Measurements from ENCODE around the gene HSPA12B. TPM values are rescaled to one million over a fixed set of nuclear protein-coding genes. Genes with fewer than 3 reads are reported as not detected.

HSPA12B gene
- total RNA-seq, 2 donors from 2014 or later = 1.1 to 1.4 TPM

DNA sequence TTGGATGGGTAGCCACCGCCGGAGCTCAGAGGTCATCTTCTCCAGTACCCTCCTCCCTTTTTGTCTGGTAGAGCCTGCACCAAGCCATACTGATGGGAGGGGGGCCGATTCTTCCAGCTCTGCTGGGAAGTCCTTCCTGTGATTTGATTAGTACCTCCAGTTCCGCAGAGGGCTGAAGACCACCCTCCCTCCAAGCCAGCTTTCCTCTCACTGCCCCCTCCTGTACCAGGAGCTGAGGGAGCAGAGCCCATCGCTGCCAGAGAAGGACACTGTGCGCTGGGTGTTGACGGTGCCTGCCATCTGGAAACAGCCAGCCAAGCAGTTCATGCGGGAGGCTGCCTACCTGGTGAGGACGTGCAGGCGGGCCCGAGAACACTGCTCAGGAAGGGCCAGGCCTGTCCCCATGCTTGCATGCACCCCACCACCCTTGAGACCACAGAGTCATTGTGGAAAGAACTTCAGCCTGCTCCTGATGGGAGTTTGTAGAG lies 13.2 kb downstream of the HSPA12B start:
- Histone ChIP-seq H3K4me3 (ENCODE audit: low read length) (no peak overlapping the region), H3K9me3 (ENCODE audit: control insufficient read depth, low read length) (no peaks in the 10 kb centered on the region), H3K27me3 (ENCODE audit: control insufficient read depth, insufficient read depth, low read length, poor library complexity, severe bottlenecking) (peaks cover 46% of the 10 kb centered on the region), H3K36me3 (ENCODE audit: control insufficient read depth, insufficient read depth, low read length) (no peaks in the 10 kb centered on the region), H3K4me1 (ENCODE audit: control insufficient read depth, insufficient read depth, low read length) (no peaks in the 10 kb centered on the region), H3K27ac (ENCODE audit: low read depth, low read length) (no peak overlapping the region), H3K9ac (ENCODE audit: extremely low read depth, low read length, poor library complexity, severe bottlenecking) (no peak overlapping the region)
- H3K27ac Mint-ChIP-seq = no peak overlapping the region
- no peaks in the 10 kb centered on the region for H3K36me3 Mint-ChIP-seq (ENCODE audit: low read depth)
- peaks cover 2% of the 10 kb centered on the region for H3K4me1 Mint-ChIP-seq
- H3K27me3 Mint-ChIP-seq (ENCODE audit: insufficient read depth) = peaks cover 63% of the 10 kb centered on the region
- WGBS, 2 experiments (ENCODE audit: insufficient coverage in 1 of 2, insufficient read length in 1 of 2) = 85 to 90% methylated on average over 6 to 11 of the region's 11 CpGs
- no peaks in the 10 kb centered on the region for H3K9me3 Mint-ChIP-seq
- DNase-seq = no peak
- H3K4me3 Mint-ChIP-seq = peak overlapping the region; percentile 66
- TF ChIP-seq, protein P1, sequence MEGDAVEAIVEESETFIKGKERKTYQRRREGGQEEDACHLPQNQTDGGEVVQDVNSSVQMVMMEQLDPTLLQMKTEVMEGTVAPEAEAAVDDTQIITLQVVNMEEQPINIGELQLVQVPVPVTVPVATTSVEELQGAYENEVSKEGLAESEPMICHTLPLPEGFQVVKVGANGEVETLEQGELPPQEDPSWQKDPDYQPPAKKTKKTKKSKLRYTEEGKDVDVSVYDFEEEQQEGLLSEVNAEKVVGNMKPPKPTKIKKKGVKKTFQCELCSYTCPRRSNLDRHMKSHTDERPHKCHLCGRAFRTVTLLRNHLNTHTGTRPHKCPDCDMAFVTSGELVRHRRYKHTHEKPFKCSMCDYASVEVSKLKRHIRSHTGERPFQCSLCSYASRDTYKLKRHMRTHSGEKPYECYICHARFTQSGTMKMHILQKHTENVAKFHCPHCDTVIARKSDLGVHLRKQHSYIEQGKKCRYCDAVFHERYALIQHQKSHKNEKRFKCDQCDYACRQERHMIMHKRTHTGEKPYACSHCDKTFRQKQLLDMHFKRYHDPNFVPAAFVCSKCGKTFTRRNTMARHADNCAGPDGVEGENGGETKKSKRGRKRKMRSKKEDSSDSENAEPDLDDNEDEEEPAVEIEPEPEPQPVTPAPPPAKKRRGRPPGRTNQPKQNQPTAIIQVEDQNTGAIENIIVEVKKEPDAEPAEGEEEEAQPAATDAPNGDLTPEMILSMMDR (conservative IDR thresholded peaks at IDR 0.05) = no peak

DNA sequence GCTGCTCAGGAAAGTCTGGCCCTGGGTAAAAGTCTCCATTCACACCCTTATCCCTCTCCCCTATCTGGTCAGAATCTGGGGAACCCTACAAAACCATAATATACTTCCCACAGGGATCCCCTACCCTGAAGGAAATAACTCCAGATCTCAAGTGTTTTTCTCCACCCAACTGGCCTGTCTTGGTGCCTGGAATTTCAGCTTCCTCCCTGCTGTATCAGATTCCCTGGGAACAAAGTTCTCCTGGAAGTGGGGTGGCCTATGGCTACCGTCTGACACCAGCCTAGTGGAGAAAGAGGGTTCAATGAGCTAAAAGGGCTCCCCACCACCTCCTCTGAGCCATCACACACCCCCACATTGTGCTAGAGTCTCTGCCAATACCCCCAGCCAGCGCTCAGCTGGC lies 15.0 kb downstream of the HSPA12B start:
- no peak overlapping the region for H3K27ac Mint-ChIP-seq
- H3K27me3 ChIP-seq (ENCODE audit: control insufficient read depth, insufficient read depth, low read length, poor library complexity, severe bottlenecking) = peaks cover 63% of the 10 kb centered on the region
- peaks cover 81% of the 10 kb centered on the region for H3K27me3 Mint-ChIP-seq (ENCODE audit: insufficient read depth)

GRCh38 chr20:3748073-3748472 lies 15.6 kb downstream of the HSPA12B start:
- 91 to 95% methylated on average over 10 to 16 of the region's 16 CpGs for WGBS, 2 experiments (ENCODE audit: insufficient coverage in 1 of 2, insufficient read length in 1 of 2)
- Histone ChIP-seq H3K27ac (ENCODE audit: low read depth, low read length) (no peak overlapping the region), H3K36me3 (ENCODE audit: control insufficient read depth, insufficient read depth, low read length) (no peaks in the 10 kb centered on the region), H3K27me3 (ENCODE audit: control insufficient read depth, insufficient read depth, low read length, poor library complexity, severe bottlenecking) (peaks cover 69% of the 10 kb centered on the region), H3K4me1 (ENCODE audit: control insufficient read depth, insufficient read depth, low read length) (no peaks in the 10 kb centered on the region), H3K4me3 (ENCODE audit: low read length) (no peak overlapping the region), H3K9ac (ENCODE audit: extremely low read depth, low read length, poor library complexity, severe bottlenecking) (no peak overlapping the region), H3K9me3 (ENCODE audit: control insufficient read depth, low read length) (no peaks in the 10 kb centered on the region)
- no peaks in the 10 kb centered on the region for H3K36me3 Mint-ChIP-seq (ENCODE audit: low read depth)
- H3K9me3 Mint-ChIP-seq = no peaks in the 10 kb centered on the region
- no peak overlapping the region for H3K4me3 Mint-ChIP-seq
- H3K27me3 Mint-ChIP-seq (ENCODE audit: insufficient read depth) = peaks cover 86% of the 10 kb centered on the region
- H3K4me1 Mint-ChIP-seq = peaks cover 6% of the 10 kb centered on the region
- TF ChIP-seq, protein P1 (conservative IDR thresholded peaks at IDR 0.05) = no peak
- DNase-seq = no peak
- H3K27ac Mint-ChIP-seq = no peak overlapping the region

More for the DNA sequence above, 15.0 kb downstream of the HSPA12B start:
- Mint-ChIP-seq H3K9me3 (no peaks in the 10 kb centered on the region), H3K4me1 (peaks cover 5% of the 10 kb centered on the region), H3K4me3 (no peak overlapping the region), H3K36me3 (ENCODE audit: low read depth) (no peaks in the 10 kb centered on the region)
- Histone ChIP-seq H3K9ac (ENCODE audit: extremely low read depth, low read length, poor library complexity, severe bottlenecking) (no peak overlapping the region), H3K36me3 (ENCODE audit: control insufficient read depth, insufficient read depth, low read length) (no peaks in the 10 kb centered on the region), H3K4me1 (ENCODE audit: control insufficient read depth, insufficient read depth, low read length) (no peaks in the 10 kb centered on the region), H3K27ac (ENCODE audit: low read depth, low read length) (no peak overlapping the region), H3K4me3 (ENCODE audit: low read length) (no peak overlapping the region), H3K9me3 (ENCODE audit: control insufficient read depth, low read length) (no peaks in the 10 kb centered on the region)
- WGBS, 2 experiments (ENCODE audit: insufficient coverage in 1 of 2, insufficient read length in 1 of 2) = 76 to 83% methylated on average over 1 to 2 of the region's 2 CpGs
- TF ChIP-seq, protein P1 (conservative IDR thresholded peaks at IDR 0.05) = no peak
- DNase-seq = no peak

Measured in endodermal cell (in vitro differentiated cells).